WTC11 (cell line): ENCODE measurements around the gene PTEN.

ENCODE experiments used
- ATF1 ChIP-seq: sonication (generic); formaldehyde crosslinking; IDR thresholded peaks from 2 replicates; pipeline ENCODE4 v1.8.1; 2023; ENCODE audit warnings: mild to moderate bottlenecking, moderate library complexity, missing genetic modification reagents
- ESRRA ChIP-seq: sonication (generic); formaldehyde crosslinking; IDR thresholded peaks from 2 replicates; pipeline ENCODE4 v1.8.1; 2022; ENCODE audit warnings: mild to moderate bottlenecking, missing genetic modification reagents, borderline replicate concordance
- JUN ChIP-seq: sonication (generic); formaldehyde crosslinking; IDR thresholded peaks from 2 replicates; pipeline ENCODE4 v1.8.0; 2023; ENCODE audit warnings: mild to moderate bottlenecking, missing genetic modification reagents
- NFYB ChIP-seq: sonication (generic); formaldehyde crosslinking; conservative IDR thresholded peaks from 2 replicates; pipeline ENCODE4 v1.8.0; 2022; ENCODE audit warnings: low read depth, missing genetic modification reagents
- NR2C2 ChIP-seq: sonication (generic); formaldehyde crosslinking; IDR thresholded peaks from 2 replicates; pipeline ENCODE4 v1.8.0; 2022; ENCODE audit warnings: mild to moderate bottlenecking, missing genetic modification reagents
- TCF7 ChIP-seq: sonication (generic); formaldehyde crosslinking; IDR thresholded peaks from 2 replicates; pipeline ENCODE4 v1.8.0; 2022; ENCODE audit warnings: mild to moderate bottlenecking, low read depth, missing genetic modification reagents, moderate library complexity
- ZBTB21 ChIP-seq: sonication (generic); formaldehyde crosslinking; IDR thresholded peaks from 2 replicates; pipeline ENCODE4 v1.8.1; 2023; ENCODE audit warnings: mild to moderate bottlenecking, missing genetic modification reagents, borderline replicate concordance
- TF ChIP-seq, protein P1 (sequence below): sonication (generic); formaldehyde crosslinking; IDR thresholded peaks from 2 replicates; pipeline ENCODE4 v1.8.1; 2023; ENCODE audit warnings: mild to moderate bottlenecking, missing genetic modification reagents, moderate library complexity
- TF ChIP-seq, protein P2 (sequence below): fragments of 200-600 bp; IDR thresholded peaks from 2 replicates; pipeline ENCODE4 v1.8.0; 2022; ENCODE audit warnings: antibody characterized with exemption
- TF ChIP-seq, protein P3 (sequence below): sonication (generic); formaldehyde crosslinking; IDR thresholded peaks from 2 replicates; pipeline ENCODE4 v1.8.0; 2022; ENCODE audit warnings: mild to moderate bottlenecking, missing genetic modification reagents
- TF ChIP-seq, protein P4 (sequence below): sonication (generic); formaldehyde crosslinking; conservative IDR thresholded peaks from 2 replicates; pipeline ENCODE4 v1.8.1; 2022; ENCODE audit warnings: mild to moderate bottlenecking, missing genetic modification reagents
- TF ChIP-seq, protein P5 (sequence below): sonication (generic); formaldehyde crosslinking; IDR thresholded peaks from 2 replicates; pipeline ENCODE4 v1.8.1; 2023; ENCODE audit warnings: mild to moderate bottlenecking, missing genetic modification reagents, moderate library complexity
- TF ChIP-seq, protein P6 (sequence below): sonication (generic); formaldehyde crosslinking; IDR thresholded peaks from 2 replicates; pipeline ENCODE4 v1.8.1; 2022; ENCODE audit warnings: low read depth, missing genetic modification reagents, borderline replicate concordance

DNA sequence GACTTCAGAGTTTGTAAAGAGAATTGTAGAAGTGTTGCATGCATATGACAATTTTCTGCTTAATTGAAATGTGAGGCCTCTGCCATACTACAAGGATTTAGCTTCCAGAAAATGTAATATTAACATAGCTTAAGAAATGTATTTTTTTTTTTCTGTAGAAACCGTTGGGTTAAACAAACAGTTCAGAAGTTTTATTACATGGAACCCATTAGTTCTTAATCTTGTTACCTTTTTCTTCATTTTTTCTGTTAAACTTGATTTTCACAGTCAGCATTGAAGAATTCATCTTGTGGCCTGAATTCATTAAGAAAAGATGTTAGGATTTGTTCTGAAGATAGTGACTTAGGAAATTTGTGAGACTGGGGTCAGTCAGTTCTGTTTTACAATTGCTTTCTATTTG lies 4.9 kb downstream of the PTEN start:
- TF ChIP-seq, protein P1, sequence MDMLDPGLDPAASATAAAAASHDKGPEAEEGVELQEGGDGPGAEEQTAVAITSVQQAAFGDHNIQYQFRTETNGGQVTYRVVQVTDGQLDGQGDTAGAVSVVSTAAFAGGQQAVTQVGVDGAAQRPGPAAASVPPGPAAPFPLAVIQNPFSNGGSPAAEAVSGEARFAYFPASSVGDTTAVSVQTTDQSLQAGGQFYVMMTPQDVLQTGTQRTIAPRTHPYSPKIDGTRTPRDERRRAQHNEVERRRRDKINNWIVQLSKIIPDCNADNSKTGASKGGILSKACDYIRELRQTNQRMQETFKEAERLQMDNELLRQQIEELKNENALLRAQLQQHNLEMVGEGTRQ (CRISPR knock-in tag) = no peak
- TF ChIP-seq TCF7 = no peak
- TF ChIP-seq, protein P2, sequence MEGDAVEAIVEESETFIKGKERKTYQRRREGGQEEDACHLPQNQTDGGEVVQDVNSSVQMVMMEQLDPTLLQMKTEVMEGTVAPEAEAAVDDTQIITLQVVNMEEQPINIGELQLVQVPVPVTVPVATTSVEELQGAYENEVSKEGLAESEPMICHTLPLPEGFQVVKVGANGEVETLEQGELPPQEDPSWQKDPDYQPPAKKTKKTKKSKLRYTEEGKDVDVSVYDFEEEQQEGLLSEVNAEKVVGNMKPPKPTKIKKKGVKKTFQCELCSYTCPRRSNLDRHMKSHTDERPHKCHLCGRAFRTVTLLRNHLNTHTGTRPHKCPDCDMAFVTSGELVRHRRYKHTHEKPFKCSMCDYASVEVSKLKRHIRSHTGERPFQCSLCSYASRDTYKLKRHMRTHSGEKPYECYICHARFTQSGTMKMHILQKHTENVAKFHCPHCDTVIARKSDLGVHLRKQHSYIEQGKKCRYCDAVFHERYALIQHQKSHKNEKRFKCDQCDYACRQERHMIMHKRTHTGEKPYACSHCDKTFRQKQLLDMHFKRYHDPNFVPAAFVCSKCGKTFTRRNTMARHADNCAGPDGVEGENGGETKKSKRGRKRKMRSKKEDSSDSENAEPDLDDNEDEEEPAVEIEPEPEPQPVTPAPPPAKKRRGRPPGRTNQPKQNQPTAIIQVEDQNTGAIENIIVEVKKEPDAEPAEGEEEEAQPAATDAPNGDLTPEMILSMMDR = no peak
- TF ChIP-seq, protein P3, sequence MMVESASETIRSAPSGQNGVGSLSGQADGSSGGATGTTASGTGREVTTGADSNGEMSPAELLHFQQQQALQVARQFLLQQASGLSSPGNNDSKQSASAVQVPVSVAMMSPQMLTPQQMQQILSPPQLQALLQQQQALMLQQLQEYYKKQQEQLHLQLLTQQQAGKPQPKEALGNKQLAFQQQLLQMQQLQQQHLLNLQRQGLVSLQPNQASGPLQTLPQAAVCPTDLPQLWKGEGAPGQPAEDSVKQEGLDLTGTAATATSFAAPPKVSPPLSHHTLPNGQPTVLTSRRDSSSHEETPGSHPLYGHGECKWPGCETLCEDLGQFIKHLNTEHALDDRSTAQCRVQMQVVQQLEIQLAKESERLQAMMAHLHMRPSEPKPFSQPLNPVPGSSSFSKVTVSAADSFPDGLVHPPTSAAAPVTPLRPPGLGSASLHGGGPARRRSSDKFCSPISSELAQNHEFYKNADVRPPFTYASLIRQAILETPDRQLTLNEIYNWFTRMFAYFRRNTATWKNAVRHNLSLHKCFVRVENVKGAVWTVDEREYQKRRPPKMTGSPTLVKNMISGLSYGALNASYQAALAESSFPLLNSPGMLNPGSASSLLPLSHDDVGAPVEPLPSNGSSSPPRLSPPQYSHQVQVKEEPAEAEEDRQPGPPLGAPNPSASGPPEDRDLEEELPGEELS (CRISPR knock-in tag) = no peak
- no peak for TF ChIP-seq NR2C2 (CRISPR knock-in tag)
- TF ChIP-seq, protein P4, sequence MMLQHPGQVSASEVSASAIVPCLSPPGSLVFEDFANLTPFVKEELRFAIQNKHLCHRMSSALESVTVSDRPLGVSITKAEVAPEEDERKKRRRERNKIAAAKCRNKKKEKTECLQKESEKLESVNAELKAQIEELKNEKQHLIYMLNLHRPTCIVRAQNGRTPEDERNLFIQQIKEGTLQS (CRISPR knock-in tag) = no peak
- TF ChIP-seq NFYB (CRISPR knock-in tag) = no peak
- TF ChIP-seq ZBTB21 (CRISPR knock-in tag) = no peak
- no peak for TF ChIP-seq ESRRA (CRISPR knock-in tag)
- TF ChIP-seq, protein P5, sequence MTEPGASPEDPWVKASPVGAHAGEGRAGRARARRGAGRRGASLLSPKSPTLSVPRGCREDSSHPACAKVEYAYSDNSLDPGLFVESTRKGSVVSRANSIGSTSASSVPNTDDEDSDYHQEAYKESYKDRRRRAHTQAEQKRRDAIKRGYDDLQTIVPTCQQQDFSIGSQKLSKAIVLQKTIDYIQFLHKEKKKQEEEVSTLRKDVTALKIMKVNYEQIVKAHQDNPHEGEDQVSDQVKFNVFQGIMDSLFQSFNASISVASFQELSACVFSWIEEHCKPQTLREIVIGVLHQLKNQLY (CRISPR knock-in tag) = no peak
- TF ChIP-seq, protein P6, sequence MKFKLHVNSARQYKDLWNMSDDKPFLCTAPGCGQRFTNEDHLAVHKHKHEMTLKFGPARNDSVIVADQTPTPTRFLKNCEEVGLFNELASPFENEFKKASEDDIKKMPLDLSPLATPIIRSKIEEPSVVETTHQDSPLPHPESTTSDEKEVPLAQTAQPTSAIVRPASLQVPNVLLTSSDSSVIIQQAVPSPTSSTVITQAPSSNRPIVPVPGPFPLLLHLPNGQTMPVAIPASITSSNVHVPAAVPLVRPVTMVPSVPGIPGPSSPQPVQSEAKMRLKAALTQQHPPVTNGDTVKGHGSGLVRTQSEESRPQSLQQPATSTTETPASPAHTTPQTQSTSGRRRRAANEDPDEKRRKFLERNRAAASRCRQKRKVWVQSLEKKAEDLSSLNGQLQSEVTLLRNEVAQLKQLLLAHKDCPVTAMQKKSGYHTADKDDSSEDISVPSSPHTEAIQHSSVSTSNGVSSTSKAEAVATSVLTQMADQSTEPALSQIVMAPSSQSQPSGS (CRISPR knock-in tag) = no peak
- no peak for TF ChIP-seq ATF1 (CRISPR knock-in tag)
- TF ChIP-seq JUN = no peak
